Gastrocnemius medialis (tissue), 4 donors: ENCODE results near the gene BPIFB1. TPM values are rescaled to one million over a fixed set of nuclear protein-coding genes. Genes with fewer than 3 reads are reported as not detected.

Experiments
- ATAC-seq, 2 donors: fragments of 150-250 bp; one replicate each; pipeline ENCODE4 v1.9.1; 2016
- DNase-seq, 2 donors: peaks; one replicate each; pipeline ENCODE4 v3.0.0-alpha.2; 2019
- H3K27ac ChIP-seq, 4 donors: fragments of 200-600 bp; sonication (generic); 1 replicate in 1 of 4; 2 replicates in 3 of 4; pipeline ENCODE4 v1.5.1; 2016 to 2018; ENCODE audit warnings: mild to moderate bottlenecking in 2 of 4, moderate library complexity in 1 of 4
- H3K27me3 ChIP-seq, 3 donors: fragments of 200-600 bp; sonication (generic) in 2 of 3; 1 replicate in 1 of 3; 2 replicates in 2 of 3; pipeline versions ENCODE4 v1.5.1 to v1.6.0; 2016 to 2019; ENCODE audit warnings: mild to moderate bottlenecking in 1 of 3, moderate library complexity in 1 of 3
- H3K36me3 ChIP-seq, 2 donors: fragments of 200-600 bp; sonication (generic) in 1 of 2; one replicate each; pipeline ENCODE4 v1.5.1; 2017 to 2018
- H3K4me1 ChIP-seq, 2 donors: fragments of 200-600 bp; sonication (generic) in 1 of 2; one replicate each; pipeline ENCODE4 v1.5.1; 2016 to 2017; ENCODE audit warnings: mild to moderate bottlenecking in 2 of 2
- H3K4me3 ChIP-seq, 4 donors: fragments of 200-600 bp; sonication (generic) in 3 of 4; 1 replicate in 1 of 4; 2 replicates in 3 of 4; pipeline ENCODE4 v1.5.1; 2016 to 2019; ENCODE audit warnings: mild to moderate bottlenecking in 2 of 4
- H3K9me3 ChIP-seq, 3 donors: fragments of 200-600 bp; sonication (generic) in 2 of 3; 1 replicate in 1 of 3; 2 replicates in 2 of 3; pipeline ENCODE4 v1.5.1; 2016 to 2019
- POLR2A ChIP-seq, 2 donors: fragments of 450-650 bp; IDR thresholded peaks; one replicate each; pipeline ENCODE4 v1.6.1; 2017; ENCODE audit warnings: antibody characterized with exemption in 2 of 2, mild to moderate bottlenecking in 2 of 2, moderate library complexity in 2 of 2
- in situ Hi-C, 4 donors: fragments of 200-750 bp; cut with MboI; loops; one replicate each; pipeline versions ENCODE4 v1.15.0 to v1.8.0; 2017; ENCODE audit warnings: low sequenced_read_pairs in 4 of 4
- intact Hi-C: fragments of 100-400 bp; cut with DNase I; formaldehyde crosslinking; loops from one replicate; pipeline ENCODE4 v1.15.1; 2023; ENCODE audit warnings: low total_unique reads
- total RNA-seq, 4 donors: library from RNA; depleted of rRNA; stranded (reverse); fragments of >200 nt; gene quantifications; one replicate each; pipeline versions ENCODE4 v1.1.0 to v1.2.3, GENCODE V29; 2016
- TF ChIP-seq, protein P1 (sequence below), 5 experiments: fragments of 450-650 bp in 3 of 5; fragments of 200-600 bp in 2 of 5; sonication (generic) in 2 of 5; IDR thresholded peaks in 4 of 5; conservative IDR thresholded peaks in 1 of 5; 1 replicate in 4 of 5; 2 replicates in 1 of 5; pipeline ENCODE4 v1.5.1; 2016 to 2019; ENCODE audit warnings: antibody characterized with exemption in 5 of 5, mild to moderate bottlenecking in 3 of 5, moderate library complexity in 3 of 5

BPIFB1 gene
- total RNA-seq, 4 donors from 2014 or later = not detected

DNA sequence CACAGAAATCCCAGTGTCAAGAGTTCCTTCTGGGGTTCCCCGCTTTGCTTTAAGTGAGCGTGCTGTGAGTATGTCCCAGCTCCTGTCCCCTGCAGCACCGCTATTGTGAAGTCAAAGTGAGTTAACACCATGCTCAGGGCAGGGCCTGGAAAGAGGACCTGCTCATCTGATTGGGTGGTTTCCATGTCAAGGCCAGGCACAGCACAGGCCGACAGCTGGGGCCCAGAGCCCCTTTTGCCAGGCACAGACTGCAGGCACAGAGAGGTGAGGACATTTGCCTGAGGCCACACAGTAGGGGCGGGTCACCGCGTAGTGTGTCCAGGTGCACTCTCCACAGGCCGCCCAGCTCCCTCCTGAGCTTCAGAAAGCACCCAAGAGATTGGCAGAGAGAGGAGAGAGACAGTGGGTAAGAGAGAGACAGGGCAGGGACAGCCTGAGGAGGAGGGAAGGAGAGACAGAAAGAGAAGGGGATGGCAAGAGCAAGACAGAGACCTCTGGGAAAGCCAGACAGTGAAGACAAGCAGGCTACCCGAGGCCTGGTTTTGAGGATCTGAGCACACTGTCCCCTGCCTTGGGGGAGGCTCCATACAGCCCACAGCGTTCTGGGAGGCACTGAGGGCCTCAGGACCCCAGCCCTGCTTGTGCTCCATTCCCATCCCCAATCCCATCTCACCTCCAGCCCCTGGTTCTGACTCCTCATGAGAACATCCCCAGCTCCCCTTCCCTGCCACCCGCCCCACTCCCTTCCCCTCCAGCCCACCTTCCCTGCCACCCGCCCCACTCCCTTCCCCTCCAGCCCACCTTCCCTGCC is 6.5 kb upstream of the BPIFB1 start:
- peaks cover 0 to 3% (median 0%) of the 10 kb centered on the region in 3 donors for H3K27me3 ChIP-seq
- no peak overlapping the region for H3K4me3 ChIP-seq
- no peaks in the 10 kb centered on the region for H3K9me3 ChIP-seq
- DNase-seq (no peak), ATAC-seq (no peak)
- intact Hi-C loops (no loop called here), in situ Hi-C loops (loop anchor here in 2 of 4 donors (25.0 kb wide), 2 partner anchors 364 to 489 kb away; no protein-coding TSS in a partner anchor)
- no peak for TF ChIP-seq POLR2A (IDR thresholded peaks at IDR 0.05)
- TF ChIP-seq, protein P1, sequence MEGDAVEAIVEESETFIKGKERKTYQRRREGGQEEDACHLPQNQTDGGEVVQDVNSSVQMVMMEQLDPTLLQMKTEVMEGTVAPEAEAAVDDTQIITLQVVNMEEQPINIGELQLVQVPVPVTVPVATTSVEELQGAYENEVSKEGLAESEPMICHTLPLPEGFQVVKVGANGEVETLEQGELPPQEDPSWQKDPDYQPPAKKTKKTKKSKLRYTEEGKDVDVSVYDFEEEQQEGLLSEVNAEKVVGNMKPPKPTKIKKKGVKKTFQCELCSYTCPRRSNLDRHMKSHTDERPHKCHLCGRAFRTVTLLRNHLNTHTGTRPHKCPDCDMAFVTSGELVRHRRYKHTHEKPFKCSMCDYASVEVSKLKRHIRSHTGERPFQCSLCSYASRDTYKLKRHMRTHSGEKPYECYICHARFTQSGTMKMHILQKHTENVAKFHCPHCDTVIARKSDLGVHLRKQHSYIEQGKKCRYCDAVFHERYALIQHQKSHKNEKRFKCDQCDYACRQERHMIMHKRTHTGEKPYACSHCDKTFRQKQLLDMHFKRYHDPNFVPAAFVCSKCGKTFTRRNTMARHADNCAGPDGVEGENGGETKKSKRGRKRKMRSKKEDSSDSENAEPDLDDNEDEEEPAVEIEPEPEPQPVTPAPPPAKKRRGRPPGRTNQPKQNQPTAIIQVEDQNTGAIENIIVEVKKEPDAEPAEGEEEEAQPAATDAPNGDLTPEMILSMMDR (IDR thresholded peaks at IDR 0.05 in 4 of 5, conservative IDR thresholded peaks at IDR 0.05 in 1 of 5) = no peak
- no peaks in the 10 kb centered on the region for H3K36me3 ChIP-seq
- H3K27ac ChIP-seq = no peak overlapping the region
- no peaks in the 10 kb centered on the region for H3K4me1 ChIP-seq

DNA sequence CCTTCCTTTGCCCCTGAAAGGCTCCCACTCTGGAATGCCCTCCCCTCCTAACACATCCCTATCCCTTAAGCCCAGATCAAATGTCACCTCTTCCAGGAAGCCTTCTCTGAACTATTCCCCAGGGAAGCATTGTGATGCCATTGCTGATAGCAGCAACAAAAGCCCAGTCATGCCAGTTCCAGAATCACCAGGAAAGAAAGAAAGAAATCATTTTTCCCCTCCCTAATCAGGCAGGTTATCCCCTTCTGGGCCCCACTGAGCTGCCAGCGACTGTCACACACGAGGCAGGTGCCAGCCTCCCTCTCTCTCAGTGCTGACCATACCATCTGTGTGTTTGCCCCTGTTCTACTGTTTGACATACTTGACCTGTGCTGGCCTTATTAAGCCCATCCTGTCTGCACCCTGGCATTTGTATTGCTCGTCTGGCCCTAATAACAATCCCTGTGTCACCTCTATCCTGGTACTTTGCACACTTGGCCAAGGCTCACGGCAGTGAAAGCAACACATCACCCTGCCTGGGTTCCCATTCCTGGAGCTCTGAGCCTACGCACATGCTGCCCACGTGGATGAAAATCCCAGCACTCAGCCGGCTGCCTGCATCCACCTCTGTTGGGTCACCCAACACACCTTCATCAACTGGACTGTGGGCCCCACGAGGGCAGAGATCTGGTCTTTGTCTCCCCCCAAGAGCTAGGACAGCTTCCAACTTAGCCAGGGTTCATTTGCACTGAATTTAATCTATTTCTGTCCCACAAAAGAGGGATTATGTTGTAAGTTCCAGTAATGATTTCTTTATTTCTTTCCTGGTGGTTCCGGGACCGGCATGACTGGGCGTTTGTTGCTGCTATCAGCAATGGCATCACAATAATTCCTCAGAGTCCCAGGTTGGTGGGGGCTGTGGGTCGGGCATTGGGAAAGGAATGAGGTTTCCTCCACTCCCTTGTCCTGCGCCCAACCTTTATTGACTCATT is 5.3 kb upstream of the BPIFB1 start:
- H3K27ac ChIP-seq = no peak overlapping the region
- in situ Hi-C loops = loop anchor here in 2 of 4 donors (25.0 kb wide), 2 partner anchors 365 to 490 kb away; no protein-coding TSS in a partner anchor
- TF ChIP-seq, protein P1 (IDR thresholded peaks at IDR 0.05 in 4 of 5, conservative IDR thresholded peaks at IDR 0.05 in 1 of 5) = no peak
- no peak for TF ChIP-seq POLR2A (IDR thresholded peaks at IDR 0.05)
- no peaks in the 10 kb centered on the region for H3K9me3 ChIP-seq
- ATAC-seq = no peak
- H3K36me3 ChIP-seq = no peaks in the 10 kb centered on the region
- H3K4me3 ChIP-seq = no peak overlapping the region
- intact Hi-C loops = no loop called here
- H3K4me1 ChIP-seq = no peaks in the 10 kb centered on the region
- H3K27me3 ChIP-seq = peaks cover 0 to 3% (median 0%) of the 10 kb centered on the region in 3 donors
- no peak for DNase-seq

DNA sequence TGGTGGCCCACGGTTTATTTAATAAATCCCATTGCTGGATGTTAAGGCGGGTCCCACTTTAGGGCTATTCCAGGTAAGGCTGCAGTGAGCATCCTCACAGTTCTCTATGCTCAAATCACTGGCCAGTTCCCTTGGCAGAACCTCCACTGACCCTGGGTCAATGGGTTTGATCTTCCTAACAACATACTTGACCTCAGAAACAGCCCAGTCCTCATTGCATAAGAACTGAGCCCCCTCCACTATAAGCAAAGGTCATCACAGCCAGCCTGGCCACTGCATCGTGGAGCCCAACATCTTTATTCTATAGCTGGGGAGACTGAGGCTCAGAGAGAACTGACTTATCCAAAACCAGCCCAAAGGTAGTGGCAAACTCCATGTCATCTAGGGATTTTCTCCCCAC is 4.3 kb upstream of the BPIFB1 start:
- peaks cover 0 to 3% (median 0%) of the 10 kb centered on the region in 3 donors for H3K27me3 ChIP-seq
- no peaks in the 10 kb centered on the region for H3K4me1 ChIP-seq
- no peaks in the 10 kb centered on the region for H3K36me3 ChIP-seq
- no peak overlapping the region for H3K27ac ChIP-seq
- TF ChIP-seq, protein P1 (IDR thresholded peaks at IDR 0.05 in 4 of 5, conservative IDR thresholded peaks at IDR 0.05 in 1 of 5) = no peak
- no peak for TF ChIP-seq POLR2A (IDR thresholded peaks at IDR 0.05)
- no peaks in the 10 kb centered on the region for H3K9me3 ChIP-seq
- in situ Hi-C loops = loop anchor here in 2 of 4 donors (25.0 kb wide), 2 partner anchors 366 to 491 kb away; no protein-coding TSS in a partner anchor
- H3K4me3 ChIP-seq = no peak overlapping the region
- no peak for DNase-seq
- ATAC-seq = no peak
- intact Hi-C loops = no loop called here

GRCh38 chr20:33279261-33279910 is 3.6 kb upstream of the BPIFB1 start:
- in situ Hi-C loops (loop anchor here in 2 of 4 donors (25.0 kb wide), 2 partner anchors 367 to 492 kb away; no protein-coding TSS in a partner anchor), intact Hi-C loops (no loop called here)
- Histone ChIP-seq H3K4me1 (no peaks in the 10 kb centered on the region), H3K36me3 (no peaks in the 10 kb centered on the region), H3K27ac (no peak overlapping the region), H3K9me3 (no peaks in the 10 kb centered on the region), H3K27me3 (peaks cover 0 to 3% (median 1%) of the 10 kb centered on the region in 3 donors), H3K4me3 (no peak overlapping the region)
- DNase-seq (no peak), ATAC-seq (no peak)
- TF ChIP-seq, protein P1 (IDR thresholded peaks at IDR 0.05 in 4 of 5, conservative IDR thresholded peaks at IDR 0.05 in 1 of 5) = no peak
- no peak for TF ChIP-seq POLR2A (IDR thresholded peaks at IDR 0.05)
